ENCODE measurements around the gene RAB31.
"Not testable (repeated sequence)": the region's sequence is repeated elsewhere in the genome, so short reads cannot be mapped to it uniquely, and the experiment has no call there.

The RAB31 gene

GRCh38 chr18:9764011-9764481 is 55.9 kb downstream of the RAB31 start:
- Mint-ChIP-seq H3K27ac (no peak overlapping the region), H3K27me3 (peaks cover 7% of the 10 kb centered on the region)

GRCh38 chr18:9765501-9765900 is 57.4 kb downstream of the RAB31 start:
- Mint-ChIP-seq H3K4me3 (no peak overlapping the region), H3K27ac (no peak overlapping the region), H3K9me3 (no peaks in the 10 kb centered on the region), H3K27me3 (peaks cover 4% of the 10 kb centered on the region), H3K36me3 (ENCODE audit: low read depth) (no peaks in the 10 kb centered on the region), H3K4me1 (no peaks in the 10 kb centered on the region)
- ATAC-seq = no peak
- no peak for DNase-seq

More at GRCh38 chr18:9764011-9764481, 55.9 kb downstream of the RAB31 start:
- Mint-ChIP-seq H3K4me1 (no peaks in the 10 kb centered on the region), H3K36me3 (ENCODE audit: low read depth) (no peaks in the 10 kb centered on the region), H3K9me3 (no peaks in the 10 kb centered on the region), H3K4me3 (no peak overlapping the region)
- DNase-seq = no peak
- ATAC-seq = no peak

- peaks cover 4% of the 10 kb centered on the region for H3K27me3 Mint-ChIP-seq
- ATAC-seq = no peak
- H3K9me3 Mint-ChIP-seq = no peaks in the 10 kb centered on the region
- DNase-seq = no peak
- H3K36me3 Mint-ChIP-seq (ENCODE audit: low read depth) = no peaks in the 10 kb centered on the region
- no peak overlapping the region for H3K4me3 Mint-ChIP-seq
- H3K27ac Mint-ChIP-seq = no peak overlapping the region
- H3K4me1 Mint-ChIP-seq = no peaks in the 10 kb centered on the region
These were observed 58.0 kb downstream of the RAB31 start for GRCh38 chr18:9766076-9766481.

- H3K9me3 Mint-ChIP-seq = no peaks in the 10 kb centered on the region
- no peaks in the 10 kb centered on the region for H3K4me1 Mint-ChIP-seq
- no peaks in the 10 kb centered on the region for H3K36me3 Mint-ChIP-seq (ENCODE audit: low read depth)
- H3K27ac Mint-ChIP-seq = no peak overlapping the region
- DNase-seq = no peak
- ATAC-seq = no peak
- no peak overlapping the region for H3K4me3 Mint-ChIP-seq
- H3K27me3 Mint-ChIP-seq = peaks cover 6% of the 10 kb centered on the region
These were observed 58.6 kb downstream of the RAB31 start for GRCh38 chr18:9766740-9767139.

GRCh38 chr18:9768071-9768691 is 60.1 kb downstream of the RAB31 start:
- H3K36me3 Mint-ChIP-seq (ENCODE audit: low read depth); H3K27ac Mint-ChIP-seq; DNase-seq; H3K4me1 Mint-ChIP-seq; H3K4me3 Mint-ChIP-seq; H3K9me3 Mint-ChIP-seq; ATAC-seq: not testable (repeated sequence)
- H3K27me3 Mint-ChIP-seq = peaks cover 11% of the 10 kb centered on the region

- DNase-seq = not testable (repeated sequence)
- H3K27me3 Mint-ChIP-seq = peaks cover 19% of the 10 kb centered on the region
These were observed 62.0 kb downstream of the RAB31 start for GRCh38 chr18:9770111-9770510.

GRCh38 chr18:9771261-9771976 is 63.3 kb downstream of the RAB31 start:
- Mint-ChIP-seq H3K36me3 (ENCODE audit: low read depth) (no peaks in the 10 kb centered on the region), H3K9me3 (no peaks in the 10 kb centered on the region), H3K27ac (no peak overlapping the region), H3K4me3 (no peak overlapping the region), H3K4me1 (no peaks in the 10 kb centered on the region), H3K27me3 (peaks cover 19% of the 10 kb centered on the region)
- DNase-seq (peak; percentile 77), ATAC-seq (peak; percentile 69)

More at GRCh38 chr18:9770111-9770510, 62.0 kb downstream of the RAB31 start:
- not testable (repeated sequence) for H3K4me3 Mint-ChIP-seq; H3K4me1 Mint-ChIP-seq; H3K27ac Mint-ChIP-seq; H3K9me3 Mint-ChIP-seq; H3K36me3 Mint-ChIP-seq (ENCODE audit: low read depth); ATAC-seq

GRCh38 chr18:9771977-9772660 is 64.0 kb downstream of the RAB31 start:
- Mint-ChIP-seq H3K9me3 (no peaks in the 10 kb centered on the region), H3K4me1 (no peaks in the 10 kb centered on the region), H3K36me3 (ENCODE audit: low read depth) (no peaks in the 10 kb centered on the region), H3K27me3 (peaks cover 19% of the 10 kb centered on the region), H3K27ac (no peak overlapping the region), H3K4me3 (no peak overlapping the region)
- DNase-seq = no peak
- ATAC-seq = no peak

GRCh38 chr18:9772847-9773677 is 65.0 kb downstream of the RAB31 start:
- ATAC-seq (no peak), DNase-seq (no peak)
- peaks cover 19% of the 10 kb centered on the region for H3K27me3 Mint-ChIP-seq
- H3K27ac Mint-ChIP-seq = no peak overlapping the region
- H3K9me3 Mint-ChIP-seq = no peaks in the 10 kb centered on the region
- H3K36me3 Mint-ChIP-seq (ENCODE audit: low read depth) = no peaks in the 10 kb centered on the region
- H3K4me3 Mint-ChIP-seq = no peak overlapping the region
- no peaks in the 10 kb centered on the region for H3K4me1 Mint-ChIP-seq

GRCh38 chr18:9774150-9774549 is 66.0 kb downstream of the RAB31 start:
- H3K4me1 Mint-ChIP-seq = no peaks in the 10 kb centered on the region
- H3K27me3 Mint-ChIP-seq = peaks cover 17% of the 10 kb centered on the region
- no peaks in the 10 kb centered on the region for H3K36me3 Mint-ChIP-seq (ENCODE audit: low read depth)
- ATAC-seq (no peak), DNase-seq (no peak)
- H3K27ac Mint-ChIP-seq = no peak overlapping the region
- H3K9me3 Mint-ChIP-seq = no peaks in the 10 kb centered on the region
- no peak overlapping the region for H3K4me3 Mint-ChIP-seq

GRCh38 chr18:9775178-9775577 is 67.1 kb downstream of the RAB31 start:
- H3K4me1 Mint-ChIP-seq = no peaks in the 10 kb centered on the region
- no peak overlapping the region for H3K27ac Mint-ChIP-seq
- DNase-seq (no peak), ATAC-seq (no peak)
- H3K36me3 Mint-ChIP-seq (ENCODE audit: low read depth) = no peaks in the 10 kb centered on the region
- peaks cover 17% of the 10 kb centered on the region for H3K27me3 Mint-ChIP-seq
- no peaks in the 10 kb centered on the region for H3K9me3 Mint-ChIP-seq
- H3K4me3 Mint-ChIP-seq = no peak overlapping the region

GRCh38 chr18:9779630-9780029 is 71.5 kb downstream of the RAB31 start:
- ATAC-seq (no peak), DNase-seq (no peak)
- no peaks in the 10 kb centered on the region for H3K4me1 Mint-ChIP-seq
- no peaks in the 10 kb centered on the region for H3K27me3 Mint-ChIP-seq
- no peaks in the 10 kb centered on the region for H3K36me3 Mint-ChIP-seq (ENCODE audit: low read depth)
- no peak overlapping the region for H3K27ac Mint-ChIP-seq
- no peaks in the 10 kb centered on the region for H3K9me3 Mint-ChIP-seq
- H3K4me3 Mint-ChIP-seq = no peak overlapping the region

GRCh38 chr18:9782073-9782857 is 74.2 kb downstream of the RAB31 start:
- H3K27ac Mint-ChIP-seq = no peak overlapping the region
- H3K27me3 Mint-ChIP-seq = peaks cover 3% of the 10 kb centered on the region
- no peaks in the 10 kb centered on the region for H3K4me1 Mint-ChIP-seq
- no peaks in the 10 kb centered on the region for H3K9me3 Mint-ChIP-seq
- H3K36me3 Mint-ChIP-seq (ENCODE audit: low read depth) = no peaks in the 10 kb centered on the region
- DNase-seq (no peak), ATAC-seq (no peak)
- no peak overlapping the region for H3K4me3 Mint-ChIP-seq

GRCh38 chr18:9786631-9787030 is 78.5 kb downstream of the RAB31 start:
- ATAC-seq (no peak), DNase-seq (no peak)
- Mint-ChIP-seq H3K27me3 (peaks cover 11% of the 10 kb centered on the region), H3K27ac (no peak overlapping the region), H3K36me3 (ENCODE audit: low read depth) (no peaks in the 10 kb centered on the region), H3K9me3 (peaks cover 5% of the 10 kb centered on the region), H3K4me3 (no peak overlapping the region), H3K4me1 (no peaks in the 10 kb centered on the region)

Data from activated naive CD8-positive, alpha-beta T cell treated with anti-CD3 and anti-CD28 coated beads, Interleukin-2, amount 50 U/mL, for 24 hours (primary cell).